IMR-90 (cell line): ENCODE measurements around the gene DDX59.

ENCODE experiments used
- CEBPB ChIP-seq: IDR thresholded peaks from 2 replicates; pipeline ENCODE4 v1.6.1; 2012; ENCODE audit warnings: low read depth, low read length, improper control_type of control experiment
- CTCF ChIP-seq: conservative IDR thresholded peaks from 2 replicates; pipeline ENCODE4 v1.5.1; 2012; ENCODE audit warnings: mild to moderate bottlenecking, low read depth, low read length, improper control_type of control experiment
- FOS ChIP-seq: fragments of 150-350 bp; IDR thresholded peaks from 2 replicates; pipeline ENCODE4 v1.6.1; 2016; ENCODE audit warnings: low read depth, low read length
- MAFK ChIP-seq: IDR thresholded peaks from 2 replicates; pipeline ENCODE4 v1.6.1; 2012; ENCODE audit warnings: low read depth, low read length, improper control_type of control experiment
- MXI1 ChIP-seq: IDR thresholded peaks from 2 replicates; pipeline ENCODE4 v1.6.1; 2012; ENCODE audit warnings: low read depth, mild to moderate bottlenecking, low read length, moderate library complexity, borderline replicate concordance
- POLR2A ChIP-seq: IDR thresholded peaks from 2 replicates; pipeline ENCODE4 v1.6.1; 2012; ENCODE audit warnings: mild to moderate bottlenecking, low read depth, low read length
- RAD21 ChIP-seq: IDR thresholded peaks from 2 replicates; pipeline ENCODE4 v1.6.1; 2012; ENCODE audit warnings: low read length, improper control_type of control experiment
- RFX5 ChIP-seq: IDR thresholded peaks from 2 replicates; pipeline ENCODE4 v1.8.0; 2012; ENCODE audit warnings: low read depth, mild to moderate bottlenecking, low read length, moderate library complexity
- SMC3 ChIP-seq: fragments of 150-350 bp; IDR thresholded peaks from 2 replicates; pipeline ENCODE4 v1.6.1; 2016; ENCODE audit warnings: low read depth, mild to moderate bottlenecking, antibody characterized with exemption, low read length, moderate library complexity

DNA sequence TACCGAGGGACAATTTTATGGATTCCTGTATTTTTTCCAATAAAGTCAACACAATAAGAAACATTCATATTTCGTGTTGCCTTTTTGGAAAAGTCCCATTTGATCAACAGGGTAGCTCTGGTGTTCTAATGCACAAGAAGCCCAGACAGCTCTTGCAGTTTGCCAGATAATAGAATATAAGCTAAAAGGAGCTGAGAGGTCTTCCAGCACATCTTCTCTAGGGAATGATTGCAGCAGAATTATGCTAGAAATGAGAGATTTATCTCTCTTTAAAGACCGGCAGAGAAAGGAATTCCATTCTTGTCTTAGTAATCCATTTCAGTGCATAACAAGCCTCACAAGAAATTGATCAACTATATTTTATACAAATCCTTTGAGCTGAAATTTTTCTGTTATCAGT, 25.0 kb upstream of the DDX59 start:
- TF ChIP-seq CTCF (no peak), FOS (no peak), RFX5 (no peak), MXI1 (no peak), CEBPB (no peak), SMC3 (no peak), MAFK (no peak), POLR2A (no peak), RAD21 (no peak)
